ENCODE data around the gene IFT80.
"Not testable (repeated sequence)": the region's sequence is repeated elsewhere in the genome, so short reads cannot be mapped to it uniquely, and the experiment has no call there.

Gene IFT80

GRCh38 chr3:160374925-160375324 is 24.1 kb downstream of the IFT80 start:
- H3K9ac ChIP-seq (ENCODE audit: low read length), result no peak overlapping the region
- H3K9me3 ChIP-seq (ENCODE audit: low read length), result no peaks in the 10 kb centered on the region
- no peaks in the 10 kb centered on the region for H3K4me1 ChIP-seq (ENCODE audit: insufficient read depth, low read length)
- H3K27ac ChIP-seq (ENCODE audit: low read depth, low read length), result no peak overlapping the region
- H3K4me3 ChIP-seq (ENCODE audit: low read depth in 1 of 2, low read length in 2 of 2), result no peak overlapping the region
- H3K27me3 ChIP-seq (ENCODE audit: control insufficient read depth in 1 of 2, insufficient read depth in 2 of 2, low read length in 2 of 2), result no peaks in the 10 kb centered on the region
- H3K36me3 ChIP-seq (ENCODE audit: insufficient read depth, low read length), result peaks cover 19% of the 10 kb centered on the region

- Histone ChIP-seq H3K9me3 (ENCODE audit: low read length) (no peaks in the 10 kb centered on the region), H3K36me3 (ENCODE audit: insufficient read depth, low read length) (peaks cover 19% of the 10 kb centered on the region), H3K4me1 (ENCODE audit: insufficient read depth, low read length) (no peaks in the 10 kb centered on the region), H3K27me3 (ENCODE audit: control insufficient read depth in 1 of 2, insufficient read depth in 2 of 2, low read length in 2 of 2) (no peaks in the 10 kb centered on the region), H3K4me3 (ENCODE audit: low read depth in 1 of 2, low read length in 2 of 2) (no peak overlapping the region), H3K9ac (ENCODE audit: low read length) (no peak overlapping the region), H3K27ac (ENCODE audit: low read depth, low read length) (no peak overlapping the region)
These were observed 24.6 kb downstream of the IFT80 start for GRCh38 chr3:160374472-160374871.

- peaks cover 19% of the 10 kb centered on the region for H3K36me3 ChIP-seq (ENCODE audit: insufficient read depth, low read length)
- no peaks in the 10 kb centered on the region for H3K4me1 ChIP-seq (ENCODE audit: insufficient read depth, low read length)
- H3K27ac ChIP-seq (ENCODE audit: low read depth, low read length), result no peak overlapping the region
- H3K9ac ChIP-seq (ENCODE audit: low read length), result no peak overlapping the region
- no peaks in the 10 kb centered on the region for H3K27me3 ChIP-seq (ENCODE audit: control insufficient read depth in 1 of 2, insufficient read depth in 2 of 2, low read length in 2 of 2)
- no peaks in the 10 kb centered on the region for H3K9me3 ChIP-seq (ENCODE audit: low read length)
- H3K4me3 ChIP-seq (ENCODE audit: low read depth in 1 of 2, low read length in 2 of 2), result no peak overlapping the region
These were observed 25.4 kb downstream of the IFT80 start for GRCh38 chr3:160373655-160374054.

GRCh38 chr3:160372780-160373179 is 26.2 kb downstream of the IFT80 start:
- Histone ChIP-seq H3K4me3 (ENCODE audit: low read depth in 1 of 2, low read length in 2 of 2) (no peak overlapping the region), H3K9me3 (ENCODE audit: low read length) (no peaks in the 10 kb centered on the region), H3K36me3 (ENCODE audit: insufficient read depth, low read length) (peaks cover 19% of the 10 kb centered on the region), H3K4me1 (ENCODE audit: insufficient read depth, low read length) (no peaks in the 10 kb centered on the region), H3K27me3 (ENCODE audit: control insufficient read depth in 1 of 2, insufficient read depth in 2 of 2, low read length in 2 of 2) (no peaks in the 10 kb centered on the region), H3K27ac (ENCODE audit: low read depth, low read length) (no peak overlapping the region), H3K9ac (ENCODE audit: low read length) (no peak overlapping the region)

GRCh38 chr3:160370987-160371857 is 27.8 kb downstream of the IFT80 start:
- H3K36me3 ChIP-seq (ENCODE audit: insufficient read depth, low read length), result peaks cover 12% of the 10 kb centered on the region
- H3K4me1 ChIP-seq (ENCODE audit: insufficient read depth, low read length), result no peaks in the 10 kb centered on the region
- H3K9ac ChIP-seq (ENCODE audit: low read length), result no peak overlapping the region
- H3K9me3 ChIP-seq (ENCODE audit: low read length), result no peaks in the 10 kb centered on the region
- no peak overlapping the region for H3K4me3 ChIP-seq (ENCODE audit: low read depth in 1 of 2, low read length in 2 of 2)
- no peaks in the 10 kb centered on the region for H3K27me3 ChIP-seq (ENCODE audit: control insufficient read depth in 1 of 2, insufficient read depth in 2 of 2, low read length in 2 of 2)
- no peak overlapping the region for H3K27ac ChIP-seq (ENCODE audit: low read depth, low read length)

GRCh38 chr3:160369784-160370183 is 29.2 kb downstream of the IFT80 start:
- Histone ChIP-seq H3K36me3 (ENCODE audit: insufficient read depth, low read length) (peaks cover 10% of the 10 kb centered on the region), H3K27me3 (ENCODE audit: control insufficient read depth in 1 of 2, insufficient read depth in 2 of 2, low read length in 2 of 2) (no peaks in the 10 kb centered on the region), H3K4me3 (ENCODE audit: low read depth in 1 of 2, low read length in 2 of 2) (no peak overlapping the region), H3K4me1 (ENCODE audit: insufficient read depth, low read length) (no peaks in the 10 kb centered on the region), H3K9me3 (ENCODE audit: low read length) (no peaks in the 10 kb centered on the region), H3K9ac (ENCODE audit: low read length) (no peak overlapping the region), H3K27ac (ENCODE audit: low read depth, low read length) (no peak overlapping the region)

- H3K9ac ChIP-seq (ENCODE audit: low read length), result no peak overlapping the region
- no peak overlapping the region for H3K27ac ChIP-seq (ENCODE audit: low read depth, low read length)
- H3K4me1 ChIP-seq (ENCODE audit: insufficient read depth, low read length), result no peaks in the 10 kb centered on the region
- no peaks in the 10 kb centered on the region for H3K9me3 ChIP-seq (ENCODE audit: low read length)
- peaks cover 7% of the 10 kb centered on the region for H3K36me3 ChIP-seq (ENCODE audit: insufficient read depth, low read length)
- H3K27me3 ChIP-seq (ENCODE audit: control insufficient read depth in 1 of 2, insufficient read depth in 2 of 2, low read length in 2 of 2), result no peaks in the 10 kb centered on the region
- H3K4me3 ChIP-seq (ENCODE audit: low read depth in 1 of 2, low read length in 2 of 2), result no peak overlapping the region
These were observed 30.2 kb downstream of the IFT80 start for GRCh38 chr3:160368804-160369203.

GRCh38 chr3:160365869-160366522 is 33.0 kb downstream of the IFT80 start:
- Histone ChIP-seq H3K4me3 (ENCODE audit: low read depth in 1 of 2, low read length in 2 of 2) (no peak overlapping the region), H3K27ac (ENCODE audit: low read depth, low read length) (no peak overlapping the region), H3K27me3 (ENCODE audit: control insufficient read depth in 1 of 2, insufficient read depth in 2 of 2, low read length in 2 of 2) (no peaks in the 10 kb centered on the region), H3K9me3 (ENCODE audit: low read length) (no peaks in the 10 kb centered on the region), H3K9ac (ENCODE audit: low read length) (no peak overlapping the region), H3K36me3 (ENCODE audit: insufficient read depth, low read length) (peaks cover 2% of the 10 kb centered on the region), H3K4me1 (ENCODE audit: insufficient read depth, low read length) (no peaks in the 10 kb centered on the region)

GRCh38 chr3:160362896-160363295 is 36.1 kb downstream of the IFT80 start:
- not testable (repeated sequence) for H3K9me3 ChIP-seq (ENCODE audit: low read length); H3K27me3 ChIP-seq (ENCODE audit: control insufficient read depth in 1 of 2, insufficient read depth in 2 of 2, low read length in 2 of 2); H3K4me1 ChIP-seq (ENCODE audit: insufficient read depth, low read length); H3K36me3 ChIP-seq (ENCODE audit: insufficient read depth, low read length); H3K27ac ChIP-seq (ENCODE audit: low read depth, low read length); H3K4me3 ChIP-seq (ENCODE audit: low read depth in 1 of 2, low read length in 2 of 2); H3K9ac ChIP-seq (ENCODE audit: low read length)

- Histone ChIP-seq H3K9ac (ENCODE audit: low read length) (no peak overlapping the region), H3K36me3 (ENCODE audit: insufficient read depth, low read length) (no peaks in the 10 kb centered on the region), H3K27ac (ENCODE audit: low read depth, low read length) (no peak overlapping the region), H3K9me3 (ENCODE audit: low read length) (no peaks in the 10 kb centered on the region), H3K4me3 (ENCODE audit: low read depth in 1 of 2, low read length in 2 of 2) (no peak overlapping the region), H3K27me3 (ENCODE audit: control insufficient read depth in 1 of 2, insufficient read depth in 2 of 2, low read length in 2 of 2) (no peaks in the 10 kb centered on the region), H3K4me1 (ENCODE audit: insufficient read depth, low read length) (no peaks in the 10 kb centered on the region)
These were observed 43.2 kb downstream of the IFT80 start for GRCh38 chr3:160355826-160356225.

- Histone ChIP-seq H3K27ac (ENCODE audit: low read depth, low read length) (no peak overlapping the region), H3K9ac (ENCODE audit: low read length) (no peak overlapping the region), H3K4me1 (ENCODE audit: insufficient read depth, low read length) (peaks cover 6% of the 10 kb centered on the region), H3K9me3 (ENCODE audit: low read length) (no peaks in the 10 kb centered on the region), H3K27me3 (ENCODE audit: control insufficient read depth in 1 of 2, insufficient read depth in 2 of 2, low read length in 2 of 2) (no peaks in the 10 kb centered on the region), H3K36me3 (ENCODE audit: insufficient read depth, low read length) (no peaks in the 10 kb centered on the region), H3K4me3 (ENCODE audit: low read depth in 1 of 2, low read length in 2 of 2) (no peak overlapping the region)
These were observed 52.5 kb downstream of the IFT80 start for GRCh38 chr3:160346511-160346910.

- H3K4me1 ChIP-seq (ENCODE audit: insufficient read depth, low read length), result peaks cover 6% of the 10 kb centered on the region
- H3K4me3 ChIP-seq (ENCODE audit: low read depth in 1 of 2, low read length in 2 of 2), result no peak overlapping the region
- no peaks in the 10 kb centered on the region for H3K27me3 ChIP-seq (ENCODE audit: control insufficient read depth in 1 of 2, insufficient read depth in 2 of 2, low read length in 2 of 2)
- no peak overlapping the region for H3K27ac ChIP-seq (ENCODE audit: low read depth, low read length)
- no peaks in the 10 kb centered on the region for H3K9me3 ChIP-seq (ENCODE audit: low read length)
- no peaks in the 10 kb centered on the region for H3K36me3 ChIP-seq (ENCODE audit: insufficient read depth, low read length)
- H3K9ac ChIP-seq (ENCODE audit: low read length), result no peak overlapping the region
These were observed 55.9 kb downstream of the IFT80 start for GRCh38 chr3:160343132-160343531.

Measured in muscle layer of colon (tissue), 2 donors.